Endodermal cell (in vitro differentiated cells): Measurements from ENCODE around the gene EBP. TPM values are rescaled to one million over a fixed set of nuclear protein-coding genes. Genes with fewer than 3 reads are reported as not detected.
"Not testable (repeated sequence)": the region's sequence is repeated elsewhere in the genome, so short reads cannot be mapped to it uniquely, and the experiment has no call there.

ENCODE experiments used
- DNase-seq: peaks from one replicate; pipeline ENCODE4 v3.0.0-alpha.2; 2017
- H3K27ac ChIP-seq: 2 replicates; pipeline ENCODE4 v1.5.1; 2013; ENCODE audit warnings: mild to moderate bottlenecking, low read depth, low read length, moderate library complexity
- H3K27me3 ChIP-seq: 2 replicates; pipeline ENCODE4 v1.6.1; 2013; ENCODE audit warnings: mild to moderate bottlenecking, low read length, moderate library complexity; ENCODE audit not compliant: insufficient read depth, control insufficient read depth, poor library complexity, severe bottlenecking
- H3K36me3 ChIP-seq: 2 replicates; pipeline ENCODE4 v1.7.0; 2013; ENCODE audit warnings: mild to moderate bottlenecking, low read length, moderate library complexity; ENCODE audit not compliant: control insufficient read depth, insufficient read depth
- H3K4me1 ChIP-seq: one replicate; pipeline ENCODE4 v1.7.0; 2013; ENCODE audit warnings: low read length; ENCODE audit not compliant: control insufficient read depth, insufficient read depth
- H3K4me3 ChIP-seq: 2 replicates; pipeline ENCODE4 v1.5.1; 2013; ENCODE audit warnings: mild to moderate bottlenecking, low read length, moderate library complexity
- H3K9ac ChIP-seq: 2 replicates; pipeline ENCODE4 v1.6.1; 2013; ENCODE audit warnings: mild to moderate bottlenecking, low read length, moderate library complexity; ENCODE audit not compliant: poor library complexity, severe bottlenecking; ENCODE audit errors: extremely low read depth
- H3K9me3 ChIP-seq: 2 replicates; pipeline ENCODE4 v1.6.1; 2013; ENCODE audit warnings: mild to moderate bottlenecking, low read length, moderate library complexity; ENCODE audit not compliant: control insufficient read depth
- H3K27ac Mint-ChIP-seq: 2 replicates; pipeline ENCODE4 v1.8.0; 2020; ENCODE audit warnings: mixed read lengths
- H3K27me3 Mint-ChIP-seq: 2 replicates; pipeline ENCODE4 v1.8.0; 2021; ENCODE audit warnings: mild to moderate bottlenecking, mixed read lengths; ENCODE audit not compliant: insufficient read depth
- H3K36me3 Mint-ChIP-seq: 2 replicates; pipeline ENCODE4 v1.8.0; 2020; ENCODE audit warnings: low read depth, mixed read lengths
- H3K4me1 Mint-ChIP-seq: 2 replicates; pipeline ENCODE4 v1.8.0; 2020; ENCODE audit warnings: mixed read lengths
- H3K4me3 Mint-ChIP-seq: 2 replicates; pipeline ENCODE4 v1.8.0; 2020; ENCODE audit warnings: mild to moderate bottlenecking, moderate library complexity, mixed read lengths
- H3K9me3 Mint-ChIP-seq: 2 replicates; pipeline ENCODE4 v1.8.0; 2020; ENCODE audit warnings: mild to moderate bottlenecking, mixed read lengths
- WGBS, 2 experiments: methylation state at CpG; one replicate each; pipeline versions ENCODE4 v1.1.5 to v1.1.7; 2013; ENCODE audit warnings: missing lambda C conversion rate in 2 of 2, mixed read lengths in 1 of 2; ENCODE audit not compliant: insufficient coverage in 1 of 2, insufficient read length in 1 of 2; 5-methylcytosine and 5-hydroxymethylcytosine counted together
- total RNA-seq, 2 donors: library from RNA; stranded (reverse); fragmentation: NEBNext Ultra II Directional in 1 of 2; extraction: Animal tissue kit (Norgen Biotek cat#: 25700) in 1 of 2; gene quantifications; 2 replicates in 1 of 2; 3 replicates in 1 of 2; pipeline ENCODE4 v1.2.1, GENCODE V29; 2021
- TF ChIP-seq, protein P1 (sequence below): fragments of 200-600 bp; sonication (generic); conservative IDR thresholded peaks from 2 replicates; pipeline ENCODE4 v1.5.0; 2021; ENCODE audit warnings: antibody characterized with exemption, mild to moderate bottlenecking

EBP gene
- total RNA-seq, 2 donors from 2014 or later: 105 to 119 TPM

DNA sequence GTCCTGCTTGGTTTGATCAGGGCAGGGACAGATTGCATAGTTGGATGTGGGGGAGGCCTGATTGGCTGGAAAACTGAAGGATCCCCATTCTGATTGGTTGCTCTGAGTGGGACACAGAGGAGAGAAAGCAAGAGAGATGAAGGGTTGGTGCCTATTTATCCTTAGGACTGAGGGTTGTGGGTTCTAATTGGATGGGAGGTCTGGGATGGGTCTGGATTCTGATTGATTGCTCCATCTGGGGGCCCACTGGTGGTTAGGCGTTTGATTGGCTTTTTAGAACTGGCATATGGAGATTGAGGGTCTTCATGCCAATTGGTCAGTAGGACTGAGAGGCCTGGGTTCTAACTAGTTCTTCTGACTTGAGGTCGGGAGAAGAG lies 644 bp upstream of the EBP start:
- no peak for DNase-seq
- H3K27me3 Mint-ChIP-seq: no peaks in the 10 kb centered on the region
- Histone ChIP-seq H3K9ac (no peak overlapping the region), H3K4me1 (no peaks in the 10 kb centered on the region), H3K4me3 (peak overlapping the region; percentile 75), H3K36me3 (peaks cover 29% of the 10 kb centered on the region), H3K27me3 (no peaks in the 10 kb centered on the region), H3K27ac (no peak overlapping the region), H3K9me3 (no peaks in the 10 kb centered on the region)
- peaks cover 12% of the 10 kb centered on the region for H3K36me3 Mint-ChIP-seq
- peak overlapping the region; percentile 82 for H3K4me3 Mint-ChIP-seq
- TF ChIP-seq, protein P1, sequence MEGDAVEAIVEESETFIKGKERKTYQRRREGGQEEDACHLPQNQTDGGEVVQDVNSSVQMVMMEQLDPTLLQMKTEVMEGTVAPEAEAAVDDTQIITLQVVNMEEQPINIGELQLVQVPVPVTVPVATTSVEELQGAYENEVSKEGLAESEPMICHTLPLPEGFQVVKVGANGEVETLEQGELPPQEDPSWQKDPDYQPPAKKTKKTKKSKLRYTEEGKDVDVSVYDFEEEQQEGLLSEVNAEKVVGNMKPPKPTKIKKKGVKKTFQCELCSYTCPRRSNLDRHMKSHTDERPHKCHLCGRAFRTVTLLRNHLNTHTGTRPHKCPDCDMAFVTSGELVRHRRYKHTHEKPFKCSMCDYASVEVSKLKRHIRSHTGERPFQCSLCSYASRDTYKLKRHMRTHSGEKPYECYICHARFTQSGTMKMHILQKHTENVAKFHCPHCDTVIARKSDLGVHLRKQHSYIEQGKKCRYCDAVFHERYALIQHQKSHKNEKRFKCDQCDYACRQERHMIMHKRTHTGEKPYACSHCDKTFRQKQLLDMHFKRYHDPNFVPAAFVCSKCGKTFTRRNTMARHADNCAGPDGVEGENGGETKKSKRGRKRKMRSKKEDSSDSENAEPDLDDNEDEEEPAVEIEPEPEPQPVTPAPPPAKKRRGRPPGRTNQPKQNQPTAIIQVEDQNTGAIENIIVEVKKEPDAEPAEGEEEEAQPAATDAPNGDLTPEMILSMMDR: no peak
- peaks cover 44% of the 10 kb centered on the region for H3K9me3 Mint-ChIP-seq
- H3K27ac Mint-ChIP-seq: peak overlapping the region; percentile 84
- WGBS, 2 experiments: 43 to 80% methylated on average over 1 to 2 of the region's 2 CpGs
- no peaks in the 10 kb centered on the region for H3K4me1 Mint-ChIP-seq

DNA sequence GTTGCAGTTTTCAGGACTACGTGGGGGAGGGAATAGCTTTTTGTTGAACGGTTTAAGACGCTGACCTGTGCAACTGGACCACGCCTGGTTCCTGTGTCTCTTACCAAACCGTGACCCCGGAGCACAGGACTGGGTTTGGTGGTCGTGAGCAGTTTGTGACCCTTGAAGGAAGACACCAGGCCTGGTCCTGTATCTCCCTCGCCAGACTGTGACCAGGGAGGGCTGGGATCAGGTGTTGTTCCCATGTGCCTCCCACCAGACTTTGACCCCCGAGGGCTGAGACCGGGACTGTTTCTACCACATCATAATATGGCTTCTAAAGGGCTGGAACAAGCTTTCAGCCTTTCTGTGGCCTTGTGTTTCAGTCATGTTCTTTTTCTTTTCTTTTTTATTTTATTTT lies 683 bp downstream of the EBP start:
- Mint-ChIP-seq H3K4me3 (peak overlapping the region; percentile 82), H3K27ac (peak overlapping the region; percentile 88), H3K36me3 (peaks cover 20% of the 10 kb centered on the region), H3K27me3 (no peaks in the 10 kb centered on the region), H3K4me1 (no peaks in the 10 kb centered on the region), H3K9me3 (peaks cover 41% of the 10 kb centered on the region)
- Histone ChIP-seq H3K4me1 (no peaks in the 10 kb centered on the region), H3K27me3 (no peaks in the 10 kb centered on the region), H3K9me3 (no peaks in the 10 kb centered on the region), H3K27ac (peak overlapping the region; percentile 38), H3K4me3 (peak overlapping the region; percentile 85), H3K9ac (peak overlapping the region; percentile 47), H3K36me3 (peaks cover 32% of the 10 kb centered on the region)
- DNase-seq: no peak
- WGBS, 2 experiments: 18 to 21% methylated on average over 2 to 10 of the region's 10 CpGs
- TF ChIP-seq, protein P1: no peak

DNA sequence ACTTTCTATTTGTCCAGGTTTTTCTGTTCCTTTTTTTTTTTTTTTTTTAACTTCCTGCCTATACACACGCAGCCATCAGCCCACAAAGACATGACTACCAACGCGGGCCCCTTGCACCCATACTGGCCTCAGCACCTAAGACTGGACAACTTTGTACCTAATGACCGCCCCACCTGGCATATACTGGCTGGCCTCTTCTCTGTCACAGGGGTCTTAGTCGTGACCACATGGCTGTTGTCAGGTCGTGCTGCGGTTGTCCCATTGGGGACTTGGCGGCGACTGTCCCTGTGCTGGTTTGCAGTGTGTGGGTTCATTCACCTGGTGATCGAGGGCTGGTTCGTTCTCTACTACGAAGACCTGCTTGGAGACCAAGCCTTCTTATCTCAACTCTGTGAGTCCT lies 2.1 kb downstream of the EBP start:
- H3K9me3 ChIP-seq: no peaks in the 10 kb centered on the region
- peaks cover 53% of the 10 kb centered on the region for H3K9me3 Mint-ChIP-seq
- H3K27me3 Mint-ChIP-seq: no peaks in the 10 kb centered on the region
- no peak overlapping the region for H3K9ac ChIP-seq
- no peaks in the 10 kb centered on the region for H3K27me3 ChIP-seq
- H3K36me3 ChIP-seq: peaks cover 43% of the 10 kb centered on the region
- TF ChIP-seq, protein P1: no peak
- H3K4me1 Mint-ChIP-seq: no peaks in the 10 kb centered on the region
- H3K36me3 Mint-ChIP-seq: peaks cover 32% of the 10 kb centered on the region
- no peak for DNase-seq
- no peak overlapping the region for H3K27ac Mint-ChIP-seq
- H3K27ac ChIP-seq: no peak overlapping the region
- no peaks in the 10 kb centered on the region for H3K4me1 ChIP-seq
- peak overlapping the region; percentile 38 for H3K4me3 Mint-ChIP-seq
- no peak overlapping the region for H3K4me3 ChIP-seq
- WGBS, 2 experiments: 96% methylated on average over 11 of the region's 12 CpGs; no CpG with 5 or more reads in 1 of the 2 experiments

DNA sequence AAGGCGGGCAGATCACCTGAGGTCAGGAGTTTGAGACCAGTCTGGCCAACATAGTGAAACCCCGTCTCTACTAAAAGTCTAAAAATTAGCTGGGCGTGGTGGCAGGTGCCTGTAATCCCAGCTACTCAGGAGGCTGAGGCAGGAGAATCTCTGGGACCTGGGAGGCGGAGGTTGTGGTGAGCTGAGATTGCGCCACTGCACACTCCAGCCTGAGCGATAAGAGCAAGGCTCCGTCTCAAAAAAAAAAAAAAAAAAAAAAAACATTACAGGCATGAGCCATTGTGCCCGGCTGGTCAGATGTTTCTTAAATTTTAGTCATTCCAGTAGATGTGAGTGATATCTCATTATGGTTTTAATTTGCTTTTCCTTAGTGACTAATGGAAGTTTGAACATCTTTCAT lies 4.2 kb downstream of the EBP start:
- not testable (repeated sequence) for DNase-seq, H3K27ac Mint-ChIP-seq, H3K27ac ChIP-seq, H3K9me3 ChIP-seq, H3K4me1 ChIP-seq, H3K27me3 ChIP-seq, H3K4me3 ChIP-seq, H3K4me3 Mint-ChIP-seq, H3K27me3 Mint-ChIP-seq, H3K4me1 Mint-ChIP-seq, H3K9ac ChIP-seq
- H3K9me3 Mint-ChIP-seq: peaks cover 53% of the 10 kb centered on the region
- H3K36me3 Mint-ChIP-seq: peaks cover 37% of the 10 kb centered on the region
- peaks cover 40% of the 10 kb centered on the region for H3K36me3 ChIP-seq
- whole genome bisulfite sequencing, 2 experiments: 98 to 100% methylated on average over 1 to 5 of the region's 8 CpGs
